GM18867 (cell line): ENCODE results near the gene FANCM.
A peak's percentile ranks its signal among the peaks of the same experiment; 100 is the strongest.

Source experiments
- ATAC-seq: cut with Tn5 transposase; IDR thresholded peaks from one replicate; pipeline ENCODE4 v1.9.1; 2021; ENCODE audit warnings: mild to moderate bottlenecking, moderate library complexity; ENCODE audit not compliant: unreplicated experiment

FANCM gene

DNA sequence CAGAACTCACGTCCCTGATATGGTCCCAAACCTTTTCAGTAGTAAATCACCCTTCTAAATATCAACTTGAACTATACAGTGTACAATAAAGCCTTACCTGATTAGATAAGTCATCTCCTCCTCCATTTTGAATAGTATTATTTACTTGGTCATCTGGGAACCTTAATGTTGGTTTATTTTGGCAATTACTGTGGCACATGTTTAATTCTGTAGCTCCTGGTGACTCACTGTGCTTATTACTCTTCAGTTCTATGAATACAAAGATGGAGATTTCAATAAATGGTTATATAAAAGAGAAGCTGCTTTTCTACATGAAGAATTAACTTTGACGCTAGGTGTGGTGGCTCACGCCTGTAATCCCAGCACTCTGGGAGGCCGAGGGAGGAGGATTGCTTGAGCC, 91.8 kb downstream of the FANCM start:
- ATAC-seq, result no peak

DNA sequence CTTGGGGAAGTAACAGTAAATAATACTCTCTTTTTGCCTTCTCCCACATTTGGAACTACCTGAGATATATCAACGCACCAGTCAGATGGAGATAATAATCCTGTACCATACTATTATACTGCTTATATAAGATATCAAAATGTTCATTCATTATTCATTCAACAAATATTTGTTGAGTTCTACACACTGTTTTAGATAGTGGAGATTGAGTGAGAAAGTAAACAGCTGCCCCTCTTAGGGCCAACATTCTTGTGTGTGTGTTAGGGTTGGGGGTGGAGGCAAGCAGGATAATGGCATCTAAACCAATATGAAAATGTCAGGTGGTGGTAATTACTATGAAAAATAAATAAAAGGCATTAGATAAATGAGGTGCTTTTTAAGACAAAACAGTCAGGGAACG, 103.3 kb downstream of the FANCM start:
- ATAC-seq, result no peak

DNA sequence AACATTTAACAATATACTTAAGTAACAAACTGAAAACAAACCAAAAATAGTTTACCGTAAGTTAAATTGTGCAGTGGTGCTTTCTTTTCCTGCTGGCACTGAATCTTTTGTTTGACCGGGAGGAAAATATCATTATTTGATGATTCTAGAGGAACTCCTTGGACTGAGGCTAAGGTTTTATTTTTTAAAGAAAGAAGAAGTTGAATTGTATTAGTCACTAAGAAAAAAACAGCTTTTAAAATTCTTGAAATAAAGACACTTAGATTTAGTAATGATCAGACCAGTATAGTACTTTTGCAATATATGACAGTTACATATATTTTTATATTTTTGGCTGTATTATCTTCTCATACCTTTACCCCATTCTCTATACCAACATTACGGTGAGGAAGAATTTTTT, 107.0 kb downstream of the FANCM start:
- no peak for ATAC-seq

DNA sequence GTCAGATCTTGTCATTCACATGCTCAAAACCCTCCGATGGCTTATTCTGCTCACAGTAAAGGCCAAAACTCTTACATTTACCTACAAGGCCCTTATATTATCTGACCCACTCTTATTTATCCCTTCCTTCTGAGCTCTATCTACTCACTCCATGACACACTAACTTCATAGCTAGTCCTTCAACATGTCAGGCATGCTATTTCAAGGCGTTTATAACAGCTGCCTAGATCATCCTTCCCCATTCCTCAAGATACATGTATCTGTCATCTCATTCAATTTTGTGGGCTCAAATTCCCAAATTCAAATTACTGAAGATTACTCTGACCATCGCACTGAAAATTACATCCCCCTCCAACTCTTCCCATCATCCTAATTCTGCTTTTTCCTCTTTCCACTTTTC, 110.4 kb downstream of the FANCM start:
- no peak for ATAC-seq

DNA sequence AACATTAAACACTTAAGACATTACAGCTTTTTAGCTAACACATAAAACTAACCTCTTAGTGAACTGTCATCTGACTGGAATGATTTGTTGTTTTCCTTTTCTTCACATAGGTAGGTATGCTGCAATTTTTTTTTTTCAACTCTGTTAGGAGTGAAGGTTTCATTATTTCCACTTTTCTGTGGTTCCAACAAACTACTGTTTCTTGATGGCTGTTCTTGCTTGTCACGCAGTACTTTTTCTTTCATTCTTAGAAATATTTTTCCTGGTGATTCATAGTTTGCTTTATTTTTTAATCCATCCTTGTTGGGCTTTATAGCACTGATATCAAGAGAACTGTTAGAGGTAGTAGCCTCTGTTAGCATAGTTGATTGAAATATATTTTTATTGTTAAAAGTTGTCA, 111.0 kb downstream of the FANCM start:
- ATAC-seq, result peak; percentile 38

DNA sequence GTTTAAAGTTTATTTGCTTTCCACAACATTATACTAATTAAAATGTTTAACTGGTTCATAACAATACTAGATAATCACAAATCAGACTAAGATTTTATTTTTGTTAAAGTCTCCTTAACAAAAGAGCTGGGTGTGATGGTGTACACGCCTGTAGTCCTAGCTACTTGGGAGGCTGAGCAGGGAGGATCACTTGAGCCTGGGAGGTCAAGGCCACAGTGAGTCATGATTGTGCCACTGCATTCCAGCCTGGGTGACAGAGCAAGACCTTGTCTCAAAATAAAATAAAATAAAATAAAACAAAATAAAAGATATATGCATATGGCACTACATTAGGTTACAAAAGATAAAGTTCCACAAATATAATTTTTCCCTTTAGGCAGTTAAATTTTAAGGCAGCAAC, 111.7 kb downstream of the FANCM start:
- no peak for ATAC-seq

DNA sequence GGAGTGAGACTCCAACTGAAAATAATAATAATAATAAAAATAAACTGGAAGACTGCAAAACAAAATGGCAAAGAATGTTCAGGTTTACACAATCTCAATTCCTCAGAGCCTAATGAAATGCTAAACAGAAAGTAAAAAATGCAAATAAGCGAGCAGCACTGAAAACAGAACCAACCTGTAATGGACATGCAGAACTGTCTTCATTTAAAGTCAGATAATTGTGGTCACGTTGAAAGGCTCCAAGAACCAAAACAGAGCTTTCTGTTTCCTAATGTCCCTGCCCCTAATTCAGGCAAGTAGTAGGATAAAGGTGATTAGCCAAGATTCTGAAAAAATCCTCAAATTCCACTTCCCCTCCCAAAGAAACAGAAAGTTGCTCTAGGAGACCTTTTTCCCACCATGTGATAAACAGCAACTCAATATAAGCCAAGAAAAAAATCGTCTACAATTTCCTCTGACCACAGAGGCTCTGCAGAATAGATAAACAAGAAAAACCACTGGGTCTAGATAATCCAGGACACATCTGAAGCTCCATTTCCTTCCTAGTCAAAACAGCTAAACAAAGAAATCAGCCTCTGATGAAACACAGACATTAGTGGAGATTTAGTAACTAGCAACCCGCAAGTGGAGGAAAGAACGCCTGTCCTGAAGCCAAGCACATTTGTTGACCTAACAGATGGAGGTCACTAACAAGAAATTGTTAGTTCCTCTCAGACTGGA, 114.3 kb downstream of the FANCM start:
- peak; percentile 33 for ATAC-seq
